Measurements from ENCODE around the gene LMCD1.

The LMCD1 gene

DNA sequence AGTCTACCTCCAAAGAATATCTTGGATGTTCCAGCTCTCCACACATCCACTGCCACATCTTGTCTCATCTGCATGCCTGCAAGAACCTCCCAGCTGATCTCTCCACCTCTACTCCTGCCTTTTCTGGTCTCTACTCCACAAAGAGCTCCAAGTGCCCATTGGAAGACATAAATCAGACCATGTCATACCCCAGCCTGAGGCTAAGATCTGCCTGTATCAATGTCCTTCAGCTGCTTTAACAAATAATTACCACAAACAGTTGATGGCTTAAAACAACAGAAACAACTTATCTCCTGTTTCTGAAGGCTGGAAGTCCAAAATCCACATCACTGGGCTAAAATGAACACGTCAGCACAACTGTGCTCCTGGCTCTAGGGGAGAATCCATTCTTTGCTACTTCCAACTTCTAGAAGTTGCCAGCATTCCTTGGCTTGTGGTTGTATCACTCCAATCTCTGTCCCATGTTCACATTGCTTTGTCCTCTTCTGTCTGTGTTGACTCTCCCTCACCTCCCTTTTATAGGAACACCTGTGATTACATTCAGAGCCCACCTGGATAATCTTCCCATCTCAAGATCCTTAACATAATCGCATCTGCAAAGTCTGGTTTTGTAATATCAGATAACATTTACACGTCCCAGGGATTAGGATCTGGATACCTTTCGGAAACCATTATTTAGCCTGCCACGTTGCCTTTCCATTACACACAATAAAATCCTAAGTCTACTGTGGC is 17.0 kb upstream of the LMCD1 start:
- no peak for DNase-seq (ENCODE audit: extremely low read depth, low read depth)
- TF ChIP-seq, protein P1, sequence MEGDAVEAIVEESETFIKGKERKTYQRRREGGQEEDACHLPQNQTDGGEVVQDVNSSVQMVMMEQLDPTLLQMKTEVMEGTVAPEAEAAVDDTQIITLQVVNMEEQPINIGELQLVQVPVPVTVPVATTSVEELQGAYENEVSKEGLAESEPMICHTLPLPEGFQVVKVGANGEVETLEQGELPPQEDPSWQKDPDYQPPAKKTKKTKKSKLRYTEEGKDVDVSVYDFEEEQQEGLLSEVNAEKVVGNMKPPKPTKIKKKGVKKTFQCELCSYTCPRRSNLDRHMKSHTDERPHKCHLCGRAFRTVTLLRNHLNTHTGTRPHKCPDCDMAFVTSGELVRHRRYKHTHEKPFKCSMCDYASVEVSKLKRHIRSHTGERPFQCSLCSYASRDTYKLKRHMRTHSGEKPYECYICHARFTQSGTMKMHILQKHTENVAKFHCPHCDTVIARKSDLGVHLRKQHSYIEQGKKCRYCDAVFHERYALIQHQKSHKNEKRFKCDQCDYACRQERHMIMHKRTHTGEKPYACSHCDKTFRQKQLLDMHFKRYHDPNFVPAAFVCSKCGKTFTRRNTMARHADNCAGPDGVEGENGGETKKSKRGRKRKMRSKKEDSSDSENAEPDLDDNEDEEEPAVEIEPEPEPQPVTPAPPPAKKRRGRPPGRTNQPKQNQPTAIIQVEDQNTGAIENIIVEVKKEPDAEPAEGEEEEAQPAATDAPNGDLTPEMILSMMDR (IDR thresholded peaks at IDR 0.05; ENCODE audit: low read depth, low read length), result no peak

DNA sequence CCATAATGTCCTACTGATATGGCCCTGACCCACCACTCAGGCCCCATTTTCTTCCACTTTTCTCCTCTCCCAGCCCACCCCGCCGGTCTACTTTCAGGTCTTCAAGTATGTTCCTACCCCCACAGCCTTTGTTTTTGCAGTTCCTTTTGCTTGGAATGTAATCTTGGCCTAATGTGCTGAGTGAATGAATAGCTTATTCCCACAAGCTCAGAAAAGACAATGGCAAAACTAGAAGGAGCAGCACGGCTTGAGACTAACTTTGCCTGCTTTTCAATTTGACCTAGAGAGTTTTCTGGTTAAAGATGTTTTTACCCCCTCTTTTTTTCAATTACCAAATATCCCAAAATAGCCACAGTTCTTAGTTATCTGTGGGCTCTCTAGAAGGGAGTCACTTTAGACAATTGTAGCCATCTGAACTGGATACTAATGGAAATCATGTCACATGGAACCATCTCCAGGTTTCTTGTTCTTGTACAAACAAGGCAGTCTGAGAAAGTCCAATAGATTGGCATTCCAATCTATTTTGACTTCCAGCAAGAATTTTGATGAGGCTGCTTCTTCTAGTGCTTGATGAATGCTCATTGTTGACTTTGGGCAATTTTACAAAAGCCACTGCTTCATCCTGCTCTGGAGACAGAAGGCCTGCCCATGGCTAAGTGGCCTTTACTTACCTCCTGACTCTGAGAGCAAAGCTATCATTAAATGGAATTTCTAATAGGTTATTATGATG is 16.3 kb upstream of the LMCD1 start:
- DNase-seq (ENCODE audit: extremely low read depth, low read depth), result no peak
- TF ChIP-seq, protein P1 (IDR thresholded peaks at IDR 0.05; ENCODE audit: low read depth, low read length), result no peak

DNA sequence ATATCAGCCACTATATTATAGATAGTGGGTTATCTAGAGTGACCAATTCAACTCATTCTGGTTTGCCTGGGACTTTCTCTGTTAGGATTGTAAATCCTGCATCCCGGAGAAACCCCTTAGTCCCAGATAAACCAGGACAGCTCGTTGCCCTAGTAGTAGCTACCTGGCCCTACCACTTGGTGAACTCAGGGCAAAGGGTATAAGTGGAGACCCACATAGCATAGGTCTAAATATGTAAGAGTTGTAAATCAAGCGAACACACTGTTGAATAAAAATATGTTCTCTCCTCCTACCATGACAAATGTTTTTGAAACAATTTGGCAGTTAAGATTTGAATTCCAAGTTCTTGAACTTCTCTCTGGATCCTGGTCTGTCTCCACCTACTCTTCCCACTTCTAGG is 15.7 kb upstream of the LMCD1 start:
- TF ChIP-seq, protein P1 (IDR thresholded peaks at IDR 0.05; ENCODE audit: low read depth, low read length), result no peak
- DNase-seq (ENCODE audit: extremely low read depth, low read depth), result no peak

DNA sequence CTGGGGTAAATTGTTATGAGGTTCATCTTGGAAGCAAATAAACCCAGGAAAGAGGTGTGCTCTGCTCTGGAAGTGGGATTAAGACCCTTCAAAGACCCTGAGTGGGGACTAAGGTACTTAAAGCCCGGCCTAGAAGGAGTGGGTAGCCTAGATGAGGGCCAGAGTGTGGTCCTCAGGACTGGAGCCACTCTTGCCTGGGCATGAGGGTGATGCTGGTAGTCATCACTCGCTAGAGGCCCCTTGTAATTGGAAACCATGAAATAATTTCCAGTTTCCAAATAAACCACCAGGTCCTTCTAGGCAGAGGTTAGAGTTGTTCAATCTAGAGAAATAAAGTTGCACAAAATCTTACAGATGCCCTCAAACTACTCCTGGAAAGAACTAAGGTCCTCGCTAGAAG is 15.2 kb upstream of the LMCD1 start:
- TF ChIP-seq, protein P1 (IDR thresholded peaks at IDR 0.05; ENCODE audit: low read depth, low read length), result no peak
- no peak for DNase-seq (ENCODE audit: extremely low read depth, low read depth)

DNA sequence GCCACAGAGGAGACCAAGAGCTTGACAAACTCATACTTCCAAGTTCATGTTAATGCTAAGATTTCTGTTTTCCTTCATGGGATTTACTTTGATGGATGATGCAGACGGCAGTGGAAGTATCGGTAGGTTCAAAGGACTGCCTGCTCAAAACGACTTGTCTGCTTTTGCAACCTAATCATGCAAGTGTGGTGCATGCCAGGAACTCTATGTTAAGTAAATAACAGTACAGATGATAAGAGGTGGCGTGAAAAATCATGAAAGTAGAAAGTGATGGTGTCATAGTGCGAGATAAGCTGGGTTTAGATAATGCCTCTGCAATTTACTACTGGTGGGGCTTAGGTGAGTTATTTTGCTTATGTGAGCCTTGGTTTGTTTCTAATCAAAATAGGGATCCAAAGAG is 14.7 kb upstream of the LMCD1 start:
- no peak for DNase-seq (ENCODE audit: extremely low read depth, low read depth)
- TF ChIP-seq, protein P1 (IDR thresholded peaks at IDR 0.05; ENCODE audit: low read depth, low read length), result no peak

DNA sequence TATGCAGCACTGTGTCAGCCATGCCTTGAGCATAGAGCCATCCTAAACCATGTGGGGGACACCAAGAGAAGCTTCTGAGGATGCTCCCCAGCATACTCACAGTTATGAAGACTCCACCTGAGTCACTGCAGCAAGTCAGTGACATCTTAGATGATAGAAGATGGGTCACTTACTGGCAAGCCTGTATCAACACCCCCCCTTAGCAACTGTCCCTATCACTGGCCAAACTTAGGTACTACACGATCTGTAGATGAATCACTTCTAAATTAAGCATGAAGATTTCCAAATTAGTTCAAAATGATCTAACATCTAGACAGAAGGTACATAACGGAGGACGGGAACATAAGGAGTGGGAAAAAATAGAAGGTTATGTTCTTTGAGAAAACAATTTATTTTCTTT is 13.2 kb upstream of the LMCD1 start:
- TF ChIP-seq, protein P1 (IDR thresholded peaks at IDR 0.05; ENCODE audit: low read depth, low read length), result no peak
- no peak for DNase-seq (ENCODE audit: extremely low read depth, low read depth)

DNA sequence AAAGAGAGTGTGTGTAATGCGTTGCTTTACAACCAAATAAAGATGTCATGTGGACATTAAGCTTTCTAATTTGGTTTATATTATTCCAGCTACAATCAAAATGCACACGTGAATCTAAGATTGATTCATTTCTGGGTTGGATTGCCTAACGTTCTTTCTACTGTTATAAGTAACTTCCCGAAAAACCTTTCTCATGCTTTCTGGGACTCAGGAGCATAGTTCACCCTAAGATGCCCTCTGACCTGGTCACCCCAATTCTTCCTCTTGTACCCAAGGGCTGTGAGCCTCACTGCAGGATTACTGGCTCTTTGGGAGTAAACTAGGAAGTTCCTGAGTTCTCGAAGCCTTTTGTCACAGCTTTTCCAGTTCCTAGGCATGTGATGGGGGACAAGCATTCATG is 12.7 kb upstream of the LMCD1 start:
- DNase-seq (ENCODE audit: extremely low read depth, low read depth), result no peak
- TF ChIP-seq, protein P1 (IDR thresholded peaks at IDR 0.05; ENCODE audit: low read depth, low read length), result no peak

Measured in AG09319 (cell line).